IPS-20b (cell line): ENCODE measurements around the gene GNG3.

Experiments
- H3K27ac ChIP-seq: one replicate; pipeline ENCODE4 v1.5.1; 2013; ENCODE audit warnings: low read length
- H3K27me3 ChIP-seq: 2 replicates; pipeline ENCODE4 v1.6.1; 2013; ENCODE audit warnings: mild to moderate bottlenecking, low read length, inconsistent platforms; ENCODE audit not compliant: insufficient read depth
- H3K36me3 ChIP-seq: 2 replicates; pipeline ENCODE4 v1.6.1; 2013; ENCODE audit warnings: low read depth, mild to moderate bottlenecking, inconsistent platforms, low read length, moderate library complexity; ENCODE audit not compliant: insufficient read depth
- H3K4me1 ChIP-seq: 2 replicates; pipeline ENCODE4 v1.6.1; 2013; ENCODE audit warnings: mild to moderate bottlenecking, control low read depth, inconsistent platforms, low read length, moderate library complexity; ENCODE audit not compliant: insufficient read depth
- H3K4me3 ChIP-seq: 2 replicates; pipeline ENCODE4 v1.5.1; 2013; ENCODE audit warnings: mild to moderate bottlenecking, low read length, inconsistent platforms
- H3K9ac ChIP-seq: 2 replicates; pipeline ENCODE4 v1.6.1; 2013; ENCODE audit warnings: low read depth, mild to moderate bottlenecking, inconsistent platforms, low read length, moderate library complexity
- H3K9me3 ChIP-seq: 2 replicates; pipeline ENCODE4 v1.6.1; 2013; ENCODE audit warnings: mild to moderate bottlenecking, low read depth, low read length, inconsistent platforms; ENCODE audit not compliant: insufficient read depth

The GNG3 gene

GRCh38 chr11:62709247-62710000, 1.9 kb downstream of the GNG3 start:
- H3K36me3 ChIP-seq = peaks cover 48% of the 10 kb centered on the region
- H3K9me3 ChIP-seq = no peaks in the 10 kb centered on the region
- H3K27me3 ChIP-seq = no peaks in the 10 kb centered on the region
- H3K4me3 ChIP-seq = peak overlapping the region; percentile 93
- peak overlapping the region; percentile 88 for H3K9ac ChIP-seq
- peaks cover 25% of the 10 kb centered on the region; the same call in 1 of the 2 replicates for H3K4me1 ChIP-seq
- peak overlapping the region; percentile 98 for H3K27ac ChIP-seq

GRCh38 chr11:62710001-62710345, 2.5 kb downstream of the GNG3 start:
- no peaks in the 10 kb centered on the region for H3K27me3 ChIP-seq
- peak overlapping the region; percentile 96 for H3K27ac ChIP-seq
- peaks cover 29% of the 10 kb centered on the region; the same call in 1 of the 2 replicates for H3K4me1 ChIP-seq
- H3K9ac ChIP-seq = peak overlapping the region; percentile 88
- no peaks in the 10 kb centered on the region for H3K9me3 ChIP-seq
- H3K4me3 ChIP-seq = peak overlapping the region; percentile 93
- peaks cover 49% of the 10 kb centered on the region for H3K36me3 ChIP-seq

- no peak overlapping the region for H3K4me3 ChIP-seq
- no peaks in the 10 kb centered on the region for H3K27me3 ChIP-seq
- peaks cover 69% of the 10 kb centered on the region for H3K36me3 ChIP-seq
- no peaks in the 10 kb centered on the region for H3K9me3 ChIP-seq
- H3K9ac ChIP-seq = no peak overlapping the region
- H3K27ac ChIP-seq = no peak overlapping the region
- H3K4me1 ChIP-seq = peaks cover 26% of the 10 kb centered on the region; the same call in 1 of the 2 replicates
These were observed 4.9 kb downstream of the GNG3 start for GRCh38 chr11:62712276-62712812.

- Histone ChIP-seq H3K27me3 (no peaks in the 10 kb centered on the region), H3K36me3 (peaks cover 74% of the 10 kb centered on the region), H3K27ac (no peak overlapping the region)
These were observed 5.4 kb downstream of the GNG3 start for GRCh38 chr11:62712861-62713260.

GRCh38 chr11:62713343-62713742, 5.9 kb downstream of the GNG3 start:
- Histone ChIP-seq H3K9me3 (no peaks in the 10 kb centered on the region), H3K4me1 (peaks cover 17% of the 10 kb centered on the region; the same call in 1 of the 2 replicates), H3K9ac (no peak overlapping the region), H3K27me3 (no peaks in the 10 kb centered on the region), H3K4me3 (no peak overlapping the region), H3K27ac (no peak overlapping the region), H3K36me3 (peaks cover 79% of the 10 kb centered on the region)

More at GRCh38 chr11:62712861-62713260, 5.4 kb downstream of the GNG3 start:
- H3K9me3 ChIP-seq = no peaks in the 10 kb centered on the region
- no peak overlapping the region for H3K4me3 ChIP-seq
- no peak overlapping the region for H3K9ac ChIP-seq
- H3K4me1 ChIP-seq = peaks cover 22% of the 10 kb centered on the region; the same call in 1 of the 2 replicates

GRCh38 chr11:62715150-62716130, 8.0 kb downstream of the GNG3 start:
- H3K4me1 ChIP-seq = peaks cover 7% of the 10 kb centered on the region; the same call in 1 of the 2 replicates
- H3K9ac ChIP-seq = no peak overlapping the region
- no peaks in the 10 kb centered on the region for H3K27me3 ChIP-seq
- H3K4me3 ChIP-seq = no peak overlapping the region
- H3K36me3 ChIP-seq = peaks cover 96% of the 10 kb centered on the region
- H3K27ac ChIP-seq = no peak overlapping the region
- H3K9me3 ChIP-seq = no peaks in the 10 kb centered on the region

- H3K9ac ChIP-seq = no peak overlapping the region
These were observed 8.7 kb downstream of the GNG3 start for GRCh38 chr11:62716206-62716605.

GRCh38 chr11:62716816-62717215, 9.3 kb downstream of the GNG3 start:
- no peak overlapping the region for H3K27ac ChIP-seq
- no peaks in the 10 kb centered on the region for H3K27me3 ChIP-seq
- no peaks in the 10 kb centered on the region for H3K9me3 ChIP-seq
- peaks cover 4% of the 10 kb centered on the region; the same call in 1 of the 2 replicates for H3K4me1 ChIP-seq
- no peak overlapping the region for H3K9ac ChIP-seq
- H3K4me3 ChIP-seq = no peak overlapping the region
- peaks cover 96% of the 10 kb centered on the region for H3K36me3 ChIP-seq

More at GRCh38 chr11:62716206-62716605, 8.7 kb downstream of the GNG3 start:
- H3K4me1 ChIP-seq = peaks cover 4% of the 10 kb centered on the region; the same call in 1 of the 2 replicates
- no peak overlapping the region for H3K27ac ChIP-seq
- H3K4me3 ChIP-seq = no peak overlapping the region
- no peaks in the 10 kb centered on the region for H3K9me3 ChIP-seq
- H3K36me3 ChIP-seq = peaks cover 96% of the 10 kb centered on the region
- H3K27me3 ChIP-seq = no peaks in the 10 kb centered on the region

- peaks cover 4% of the 10 kb centered on the region; the same call in 1 of the 2 replicates for H3K4me1 ChIP-seq
- H3K27ac ChIP-seq = no peak overlapping the region
- peaks cover 99% of the 10 kb centered on the region for H3K36me3 ChIP-seq
These were observed 12.0 kb downstream of the GNG3 start for GRCh38 chr11:62719302-62719978.

GRCh38 chr11:62721994-62722393, 14.5 kb downstream of the GNG3 start:
- H3K27me3 ChIP-seq = no peaks in the 10 kb centered on the region
- no peak overlapping the region for H3K4me3 ChIP-seq
- no peak overlapping the region for H3K9ac ChIP-seq
- no peaks in the 10 kb centered on the region for H3K9me3 ChIP-seq
- no peak overlapping the region for H3K27ac ChIP-seq
- peaks cover 80% of the 10 kb centered on the region for H3K36me3 ChIP-seq
- H3K4me1 ChIP-seq = peaks cover 7% of the 10 kb centered on the region; the same call in 1 of the 2 replicates

More at GRCh38 chr11:62719302-62719978, 12.0 kb downstream of the GNG3 start:
- no peak overlapping the region for H3K9ac ChIP-seq
- H3K9me3 ChIP-seq = no peaks in the 10 kb centered on the region
- no peak overlapping the region for H3K4me3 ChIP-seq
- no peaks in the 10 kb centered on the region for H3K27me3 ChIP-seq

- Histone ChIP-seq H3K27ac (no peak overlapping the region), H3K4me3 (peak overlapping the region; percentile 92; the same call in 1 of the 2 replicates), H3K4me1 (peaks cover 7% of the 10 kb centered on the region; the same call in 1 of the 2 replicates), H3K27me3 (no peaks in the 10 kb centered on the region), H3K9me3 (no peaks in the 10 kb centered on the region), H3K9ac (no peak overlapping the region), H3K36me3 (peaks cover 58% of the 10 kb centered on the region)
These were observed 16.7 kb downstream of the GNG3 start for GRCh38 chr11:62724171-62724570.
